DMS114 treated with DMSO at 0.1 percent for 48 hours (cell line): ENCODE results near the gene SASH1.

Experiments
- DNase-seq: peaks from one replicate; lab custom pipeline; 2025; ENCODE audit not compliant: unreplicated experiment; lab: John Stamatoyannopoulos, UW

Gene SASH1

DNA sequence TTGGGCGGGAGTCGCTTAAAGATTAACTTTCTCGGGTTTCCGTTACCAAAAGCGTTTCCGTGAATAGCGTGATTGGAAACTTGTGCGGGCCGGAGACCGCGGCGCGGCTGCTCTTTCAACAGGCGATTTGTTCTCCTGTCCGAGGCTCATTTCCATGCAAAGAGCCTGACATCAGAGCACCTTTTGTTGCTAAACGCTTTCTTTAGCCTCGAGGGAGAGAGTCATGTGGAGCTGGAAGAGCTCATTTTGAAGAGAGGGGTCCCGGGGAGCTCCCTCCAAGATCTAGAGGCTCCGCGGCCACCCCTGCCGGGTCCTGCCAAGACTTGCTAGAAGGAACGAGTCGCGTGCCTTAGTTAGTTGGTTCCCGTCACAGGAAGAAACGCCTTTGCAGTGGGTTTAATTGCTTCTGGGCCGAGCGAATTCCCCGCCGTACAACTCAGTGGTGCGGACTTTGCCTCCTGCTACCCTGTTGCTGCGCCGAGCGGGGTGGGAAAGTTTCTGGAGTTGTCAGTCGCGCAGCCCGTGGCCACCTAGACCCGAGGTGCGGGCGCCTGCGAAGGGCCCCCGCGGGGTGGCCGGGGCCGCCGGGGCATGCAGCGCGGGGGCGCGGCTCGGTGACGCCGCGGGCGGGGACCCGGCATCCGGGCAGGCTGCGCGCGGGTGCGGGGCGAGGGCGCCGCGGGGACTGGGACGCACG, at the start of gene SASH1:
TSS of gene SASH1 (plus strand) at position 489 of the 697 bp plus-strand sequence. CDS start 230 bp downstream, outside the sequence.
- peak; percentile 43 for DNase-seq

DNA sequence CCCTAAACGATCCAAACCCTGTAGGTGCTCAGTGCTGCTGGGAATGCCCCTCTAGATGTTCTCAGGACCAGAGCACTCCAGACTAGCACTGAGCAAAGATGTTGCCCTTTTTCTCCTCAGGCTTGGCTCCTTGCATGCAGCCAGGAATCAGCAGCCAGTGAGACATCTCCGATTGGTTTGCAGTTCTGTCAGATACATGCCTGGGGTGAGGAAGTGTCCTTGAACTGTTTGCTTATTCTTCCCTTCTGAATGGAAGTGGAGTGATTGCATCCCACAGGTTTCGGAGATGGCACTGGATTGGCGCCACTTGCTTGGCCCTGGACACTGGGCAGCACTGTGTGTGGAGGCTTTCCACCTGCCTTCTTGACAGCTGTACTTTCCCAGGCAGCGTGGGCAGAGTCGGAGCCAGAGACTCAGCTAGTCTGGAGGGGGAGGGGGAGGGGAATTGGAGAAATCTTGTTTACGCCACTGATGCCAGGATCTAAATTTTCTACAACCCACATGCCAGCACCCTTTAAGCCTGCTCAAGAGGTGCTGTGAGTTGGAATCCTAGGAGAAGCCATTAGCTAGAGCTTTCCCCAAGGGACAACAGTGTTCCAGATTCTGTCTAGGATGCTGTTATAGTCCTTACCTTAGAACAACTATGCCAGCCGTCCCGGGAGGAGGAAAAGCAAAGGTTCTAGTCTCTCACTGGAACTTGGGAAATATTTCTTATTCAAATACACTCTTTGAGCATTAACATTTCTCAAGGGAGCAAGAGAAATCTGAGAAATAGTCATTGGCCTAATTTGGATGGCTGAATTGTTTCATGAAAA, 49.2 kb upstream of the SASH1 start:
- DNase-seq, result no peak

DNA sequence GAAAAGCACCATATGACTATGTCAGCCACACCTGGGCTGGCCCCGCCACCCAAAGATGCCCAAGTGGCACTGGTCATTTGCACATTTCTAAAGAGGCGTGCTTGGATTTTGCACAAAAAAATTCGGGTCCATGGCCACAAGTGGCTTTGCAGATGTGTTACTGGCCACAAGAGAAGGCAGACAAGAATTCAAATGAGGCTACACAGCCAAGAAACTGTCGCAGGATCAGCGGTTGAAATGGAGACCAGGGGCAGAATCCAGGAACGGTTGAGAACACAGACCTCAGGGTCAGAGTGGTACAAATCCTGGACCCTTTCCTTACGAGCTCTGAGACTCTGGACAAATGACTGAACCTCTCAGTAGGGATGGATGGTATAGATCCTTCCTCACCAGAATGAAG, 48.6 kb upstream of the SASH1 start:
- DNase-seq, result no peak

DNA sequence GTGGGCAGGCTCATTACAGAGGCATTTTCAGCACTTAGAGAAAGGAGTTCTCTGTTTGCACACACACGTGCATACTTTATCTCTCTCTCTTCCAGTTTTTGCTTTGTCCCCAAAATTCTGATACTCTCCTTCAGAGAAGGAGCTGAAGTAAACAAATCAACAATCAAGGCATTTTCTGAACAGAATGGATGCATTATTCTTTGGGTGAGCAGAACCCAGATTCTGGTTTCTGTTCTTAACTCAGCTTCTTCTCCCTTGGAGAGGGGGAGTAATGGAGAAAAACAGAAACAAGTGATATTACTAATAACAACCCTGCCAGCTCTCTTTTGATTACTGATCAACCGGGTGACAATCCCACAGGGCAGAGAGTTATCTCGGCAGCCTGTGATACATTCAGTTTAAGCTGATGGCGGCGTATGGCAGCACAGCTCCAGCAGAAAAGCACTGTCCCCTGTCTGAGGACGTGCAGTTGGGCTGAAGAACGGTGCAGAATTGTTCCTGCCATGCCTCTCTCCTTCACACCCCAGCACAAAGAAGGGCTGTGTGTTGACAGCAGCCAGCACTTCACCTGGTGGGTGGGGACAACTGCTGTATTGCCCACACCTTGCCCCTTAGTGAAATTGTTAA, 47.3 kb upstream of the SASH1 start:
- no peak for DNase-seq

DNA sequence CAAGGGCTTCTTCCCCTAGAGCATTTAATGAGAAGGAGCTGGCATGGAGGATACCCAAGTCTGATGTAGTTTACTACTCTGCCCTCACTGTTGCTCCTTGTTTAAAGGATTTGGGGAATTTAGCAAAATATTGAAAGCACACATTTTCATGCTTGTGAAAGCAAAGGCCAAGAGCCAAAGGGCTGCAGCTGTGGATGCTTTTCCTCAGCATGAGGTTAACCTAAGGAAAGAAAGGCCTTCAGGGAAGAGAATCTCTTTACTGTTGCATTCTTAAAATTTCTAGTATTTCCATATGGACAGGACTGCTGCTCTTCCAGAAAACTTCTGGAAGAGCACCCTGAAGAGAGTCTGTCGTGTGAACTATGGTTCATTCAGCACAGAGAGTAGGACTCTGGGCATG, 45.9 kb upstream of the SASH1 start:
- no peak for DNase-seq

- no peak for DNase-seq
Observed at GRCh38 chr6:148298683-148299082, 44.0 kb upstream of the SASH1 start.

DNA sequence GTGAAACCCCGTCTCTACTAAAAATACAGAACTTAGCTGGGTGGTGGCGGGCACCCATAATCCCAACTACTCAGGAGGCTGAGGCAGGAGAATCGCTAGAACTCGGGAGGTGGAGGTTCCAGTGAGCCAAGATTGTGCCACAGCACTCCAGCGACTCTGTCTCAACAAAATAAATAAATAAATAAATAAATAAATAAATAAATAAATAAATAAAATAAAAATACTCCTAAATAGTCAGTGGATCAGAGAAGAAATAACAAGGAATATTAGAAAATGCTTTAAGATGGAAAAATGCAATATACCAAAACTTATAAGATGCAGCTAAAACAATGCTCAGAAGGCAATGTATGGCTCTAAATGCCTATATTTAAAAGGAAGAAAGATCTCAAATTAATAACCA, 39.0 kb upstream of the SASH1 start:
- no peak for DNase-seq

DNA sequence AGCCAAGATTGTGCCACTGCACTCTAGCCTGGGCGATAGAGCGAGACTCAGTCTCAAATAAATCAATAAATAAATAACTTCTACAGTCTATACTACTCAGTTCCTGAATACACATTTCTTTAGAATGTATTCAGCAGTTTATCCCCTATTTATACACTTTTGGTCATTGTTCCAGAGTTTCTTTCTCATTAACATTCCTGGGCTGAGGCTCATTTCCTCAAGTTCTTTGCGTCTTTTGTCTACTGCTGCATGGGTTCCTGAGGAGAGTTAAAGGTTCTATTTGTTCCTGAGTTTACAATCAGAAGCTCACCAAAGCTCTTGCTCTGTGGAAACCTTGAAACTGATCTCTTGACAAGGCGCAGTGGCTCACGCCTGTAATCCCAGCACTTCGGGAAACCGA, 37.7 kb upstream of the SASH1 start:
- DNase-seq, result no peak

- DNase-seq, result no peak
Observed at GRCh38 chr6:148306286-148306685, 36.4 kb upstream of the SASH1 start.

DNA sequence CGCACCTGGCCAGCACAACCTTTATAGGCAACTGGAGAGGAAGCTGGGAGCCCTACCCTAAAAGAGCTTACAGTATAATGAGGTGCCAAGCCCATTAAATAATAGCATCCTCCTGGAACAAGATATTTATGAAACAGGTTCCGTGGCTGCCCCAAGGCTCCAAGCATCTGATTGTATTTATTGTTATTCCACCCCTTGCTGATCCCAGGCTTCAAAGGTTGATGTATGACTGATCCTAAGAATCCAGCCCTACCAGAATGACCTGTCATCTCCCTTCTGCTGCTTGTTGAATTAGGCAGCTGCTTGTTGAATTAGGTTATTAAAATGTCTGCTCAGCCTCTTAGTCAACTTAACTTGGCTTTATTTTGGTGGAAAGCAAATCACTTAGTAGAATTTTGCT, 35.2 kb upstream of the SASH1 start:
- no peak for DNase-seq

GRCh38 chr6:148309301-148309700, 33.3 kb upstream of the SASH1 start:
- DNase-seq, result no peak

DNA sequence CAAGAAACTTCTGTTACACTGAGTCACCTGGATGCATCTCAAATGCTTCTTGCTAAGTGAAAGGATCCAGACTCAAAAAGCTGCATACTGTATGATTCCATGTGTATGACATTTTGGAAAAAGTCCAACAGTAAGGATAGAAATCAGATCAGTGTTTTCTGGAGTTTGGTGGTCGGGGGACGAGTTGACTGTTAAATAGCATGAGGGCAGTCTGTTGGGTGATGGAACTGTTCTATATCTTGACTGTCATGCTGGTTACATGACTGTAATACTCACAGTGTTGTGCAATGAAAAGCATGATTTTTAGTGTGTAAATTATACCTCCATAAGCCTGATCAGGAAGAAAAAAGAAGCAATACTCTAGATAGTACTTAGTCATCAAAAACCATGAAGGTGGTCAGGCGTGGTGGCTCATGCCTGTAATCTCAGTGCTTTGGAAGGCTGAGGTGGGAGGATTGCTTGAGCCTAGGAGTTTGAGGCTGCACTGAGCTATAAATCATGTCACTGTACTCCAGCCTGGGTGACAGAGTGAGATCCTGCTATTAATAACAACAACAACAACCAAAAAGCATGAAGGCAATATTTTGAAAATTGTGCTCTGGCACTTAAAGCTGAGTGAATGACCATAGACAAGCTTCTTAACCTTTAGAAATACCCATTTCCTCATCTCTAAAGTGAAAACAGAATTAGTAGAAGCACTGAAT, 30.5 kb upstream of the SASH1 start:
- DNase-seq, result no peak

- DNase-seq, result no peak
Observed at GRCh38 chr6:148313488-148313887, 29.1 kb upstream of the SASH1 start.

DNA sequence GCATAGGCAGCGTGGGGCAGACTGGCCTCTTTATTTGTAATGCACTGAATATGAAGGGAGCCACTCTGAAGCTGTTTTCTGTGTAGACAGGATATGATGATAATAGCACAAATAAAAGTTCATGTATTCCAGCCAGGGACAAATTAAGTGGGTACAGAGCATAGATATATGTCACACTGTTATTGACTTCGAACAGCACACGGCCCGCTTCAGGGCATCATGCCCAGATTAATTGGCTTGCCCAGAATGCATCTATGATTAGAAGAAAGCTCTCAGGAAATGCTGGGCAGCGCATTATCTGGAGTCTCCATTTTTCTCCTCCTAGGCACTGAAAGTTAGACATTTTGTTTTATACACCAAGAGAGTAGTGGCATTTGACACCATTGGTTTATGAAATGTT, 26.3 kb upstream of the SASH1 start:
- DNase-seq, result no peak

- no peak for DNase-seq
Observed at GRCh38 chr6:148317051-148317450, 25.6 kb upstream of the SASH1 start.

- no peak for DNase-seq
Observed at GRCh38 chr6:148317739-148318138, 24.9 kb upstream of the SASH1 start.

GRCh38 chr6:148322704-148323103, 19.9 kb upstream of the SASH1 start:
- DNase-seq, result no peak

- no peak for DNase-seq
Observed at GRCh38 chr6:148323344-148323743, 19.3 kb upstream of the SASH1 start.

DNA sequence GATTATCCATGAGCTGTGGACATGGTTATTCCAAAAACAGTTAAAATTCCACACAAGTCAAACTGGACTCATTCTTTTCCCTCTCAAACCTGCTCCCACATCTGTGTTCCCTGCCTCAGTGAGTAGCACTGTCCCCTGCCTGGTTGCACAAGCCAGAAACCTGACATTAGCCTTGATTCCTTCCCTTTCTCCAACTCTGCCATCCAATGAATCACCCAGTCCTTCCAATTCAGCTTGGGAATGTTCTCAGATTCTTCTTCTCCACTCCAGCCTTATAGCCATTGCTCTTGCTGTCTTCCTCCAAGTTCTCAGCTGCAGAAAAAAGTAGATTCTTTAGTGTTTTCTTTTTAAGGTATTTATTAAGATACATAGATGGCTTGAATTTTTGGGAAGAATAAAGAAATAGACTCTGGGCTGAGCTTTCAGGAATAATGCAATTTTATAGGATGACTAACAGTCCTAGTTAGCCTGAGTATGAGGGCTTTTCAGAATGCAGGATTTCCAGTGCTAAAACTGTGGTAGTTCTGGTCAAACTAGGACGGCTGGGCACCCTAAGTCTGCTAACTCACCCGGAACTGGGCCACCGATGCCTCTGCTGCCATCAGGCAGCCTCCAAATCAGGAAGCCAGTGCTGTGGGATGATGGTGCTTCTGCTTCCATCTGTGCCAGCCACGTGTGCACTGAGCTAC, 18.2 kb upstream of the SASH1 start:
- DNase-seq, result no peak

GRCh38 chr6:148325316-148326068, 17.1 kb upstream of the SASH1 start:
- DNase-seq, result no peak
